Stimulated activated CD8-positive, alpha-beta memory T cell treated with anti-CD3 and anti-CD28 coated beads, Interleukin-12 subunit alpha, Interleukin-12 subunit beta, amount 100 ng/mL, for 24 hours (primary cell): ENCODE measurements around the gene GCDH.
"Not testable (repeated sequence)": the region's sequence is repeated elsewhere in the genome, so short reads cannot be mapped to it uniquely, and the experiment has no call there.

Experiments
- DNase-seq: peaks from one replicate; pipeline ENCODE4 v3.0.0-alpha.2; 2020; ENCODE audit errors: extremely low read depth

GCDH gene

DNA sequence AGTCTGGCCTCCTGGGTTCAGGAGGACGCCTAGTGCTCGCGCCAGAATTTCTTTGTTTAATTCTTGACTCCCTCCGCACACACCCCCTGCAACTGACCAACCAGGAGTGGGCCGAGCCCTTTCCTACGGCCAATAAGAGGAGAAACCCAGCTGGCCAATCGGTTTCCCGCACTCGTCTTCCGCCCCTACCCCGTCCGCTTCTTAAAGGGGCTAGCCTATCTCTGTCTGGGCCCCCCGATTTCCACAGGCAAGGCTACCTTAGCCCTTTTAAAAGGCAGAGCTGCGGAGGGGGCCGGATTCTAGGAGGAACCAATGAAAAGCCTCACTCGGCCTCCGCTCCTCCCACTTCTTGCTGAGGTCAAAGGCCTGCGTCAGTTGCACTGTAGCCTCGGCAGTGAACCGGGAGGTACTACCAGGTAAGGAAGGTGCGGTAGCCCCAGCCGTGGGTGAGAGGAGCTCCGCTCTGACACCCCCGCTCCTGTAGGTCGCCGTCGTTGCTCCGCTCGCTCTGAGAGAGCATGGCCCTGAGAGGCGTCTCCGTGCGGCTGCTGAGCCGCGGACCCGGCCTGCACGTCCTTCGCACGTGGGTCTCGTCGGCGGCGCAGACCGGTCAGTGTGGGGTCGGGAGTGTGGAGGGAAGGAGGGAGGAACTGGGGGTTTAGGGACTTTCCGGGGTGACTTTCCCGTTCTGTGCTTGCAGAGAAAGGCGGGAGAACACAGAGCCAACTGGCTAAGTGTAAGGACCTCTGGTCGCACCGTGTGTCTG, at the start of gene GCDH:
Gene GCDH, plus strand, starts transcription at position 374 of the 766 bp plus-strand sequence. Its CDS starts 145 bp downstream, at position 519.
- DNase-seq = peak; percentile 93

DNA sequence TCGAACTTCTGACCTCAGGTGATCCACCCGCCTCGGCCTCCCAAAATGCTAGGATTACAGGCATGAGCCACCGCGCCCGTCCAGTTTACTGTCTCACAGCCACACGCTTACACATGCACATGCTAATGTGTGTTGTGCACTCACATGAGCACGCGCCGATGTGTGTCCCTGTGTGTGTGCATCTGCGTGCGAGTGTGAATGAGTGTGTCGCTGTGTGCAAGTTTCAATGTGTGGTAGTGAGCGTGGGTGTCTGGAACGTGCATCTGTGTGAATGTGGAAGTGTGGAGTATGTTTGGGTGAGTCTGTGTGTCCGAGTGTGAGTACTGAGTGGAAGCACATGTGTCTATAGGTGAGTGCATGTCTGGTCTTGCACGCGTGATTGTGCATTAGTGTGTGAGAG, 48.4 kb upstream of the GCDH start:
- DNase-seq = no peak

DNA sequence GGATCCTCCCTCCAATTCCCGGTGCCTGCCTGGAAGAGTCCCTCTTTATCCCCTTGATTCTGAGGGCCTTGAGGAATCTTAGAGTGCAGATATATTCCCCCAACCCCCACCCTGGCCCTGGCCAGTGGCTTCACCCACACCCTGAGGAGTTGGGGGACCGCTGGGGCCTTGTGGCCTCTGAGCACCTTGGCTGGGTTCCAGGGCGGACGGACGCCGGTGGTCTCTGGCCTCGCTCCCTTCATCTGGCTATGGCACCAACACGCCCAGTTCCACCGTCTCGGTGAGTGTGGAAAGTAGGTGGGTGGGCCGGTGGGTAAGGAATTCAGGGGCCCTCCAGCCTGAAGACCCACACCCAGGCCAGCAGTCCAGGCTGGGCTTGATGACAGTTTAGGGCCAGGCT, 47.6 kb upstream of the GCDH start:
- DNase-seq = no peak

DNA sequence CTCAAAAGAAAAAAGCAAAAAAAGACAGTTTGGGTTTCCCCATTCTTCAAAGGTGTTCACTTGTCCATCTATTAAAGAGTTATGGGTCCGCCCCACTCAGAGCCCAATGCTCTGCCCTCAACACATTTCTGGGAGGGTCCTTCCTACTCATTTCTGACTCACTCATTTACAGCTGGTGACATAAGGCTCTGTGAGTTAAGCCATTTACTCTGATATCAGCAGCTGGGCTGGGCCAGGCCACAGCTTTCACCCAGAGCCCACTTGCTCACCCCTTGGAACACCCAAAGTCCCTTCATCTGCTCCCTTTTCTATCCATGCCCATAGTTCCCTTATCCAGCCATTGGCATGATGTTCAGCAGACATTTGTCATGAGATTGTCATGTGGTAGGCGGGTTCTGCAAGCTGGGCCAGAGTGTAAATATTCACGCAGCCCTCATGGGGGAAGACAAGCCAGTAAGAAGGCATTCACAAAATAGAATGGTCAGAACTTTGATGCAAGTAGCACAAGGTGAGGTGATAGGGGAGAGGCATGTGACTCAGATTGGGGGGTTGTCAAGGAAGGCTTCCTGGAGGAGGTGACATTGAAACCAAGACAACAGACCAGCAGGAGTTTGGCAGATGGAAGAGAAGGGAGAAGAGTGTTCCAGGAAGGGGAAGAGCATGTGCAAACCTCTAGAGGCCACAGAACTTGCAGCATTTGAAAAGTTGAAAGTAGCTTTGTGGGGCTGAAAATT, 46.8 kb upstream of the GCDH start:
- no peak for DNase-seq

DNA sequence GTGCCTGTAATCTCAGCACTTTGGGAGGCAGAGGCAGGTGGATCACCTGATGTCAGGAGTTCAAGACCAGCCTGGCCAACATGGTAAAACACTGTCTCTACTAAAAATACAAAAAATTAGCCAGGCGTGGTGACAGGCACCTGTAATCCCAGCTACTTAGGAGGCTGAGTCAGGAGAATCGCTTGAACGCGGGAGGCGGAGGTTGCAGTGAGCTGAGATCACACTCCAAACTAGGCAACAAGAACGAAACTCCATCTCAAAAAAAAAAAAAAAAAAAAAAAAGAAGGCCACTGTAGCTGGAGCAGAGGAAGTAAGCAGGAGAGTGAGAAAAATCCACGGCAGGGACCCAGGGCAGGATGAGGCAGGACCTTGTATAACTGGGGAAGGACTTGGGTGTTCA, 44.3 kb upstream of the GCDH start:
- not testable (repeated sequence) for DNase-seq

DNA sequence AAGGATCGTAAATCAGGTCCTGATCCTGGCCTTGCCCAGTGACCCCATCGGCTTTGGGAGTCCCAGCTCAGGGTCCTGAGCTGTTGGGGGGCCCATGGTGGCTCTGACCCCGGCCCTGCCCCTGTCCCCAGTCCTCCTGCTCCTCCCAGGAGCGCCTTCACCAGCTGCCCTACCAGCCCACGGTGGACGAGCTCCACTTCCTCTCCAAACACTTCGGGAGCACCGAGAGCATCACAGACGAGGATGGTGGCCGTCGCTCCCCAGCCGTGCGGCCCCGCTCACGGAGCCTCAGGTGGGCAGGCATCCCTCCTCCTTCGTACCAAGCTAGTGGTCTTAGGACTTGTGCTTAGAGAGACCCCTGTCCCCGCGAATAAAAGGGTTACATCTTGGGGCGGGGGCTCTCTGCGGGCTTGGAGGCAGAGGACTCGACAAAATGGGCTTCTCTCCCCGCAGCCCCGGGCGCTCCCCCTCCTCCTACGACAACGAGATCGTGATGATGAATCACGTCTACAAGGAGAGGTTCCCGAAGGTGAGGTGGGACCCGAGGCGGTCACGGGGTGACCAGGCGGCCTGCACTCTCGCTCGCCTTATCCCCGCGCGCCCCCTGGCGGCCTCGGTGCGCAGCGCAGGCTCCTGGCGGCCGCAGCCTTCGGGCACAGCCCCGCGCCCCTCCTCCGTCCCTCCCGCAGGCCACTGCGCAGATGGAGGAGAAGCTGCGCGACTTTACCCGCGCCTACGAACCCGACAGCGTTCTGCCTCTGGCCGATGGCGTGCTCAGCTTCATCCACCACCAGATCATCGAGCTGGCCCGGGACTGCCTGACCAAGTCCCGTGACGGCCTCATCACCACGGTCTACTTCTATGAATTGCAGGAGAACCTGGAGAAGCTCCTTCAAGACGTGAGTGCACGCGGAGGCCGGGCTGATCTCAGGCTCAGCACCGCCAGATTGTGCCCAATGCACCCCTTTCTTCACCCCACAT, 43.5 kb upstream of the GCDH start:
- peak; percentile 58 for DNase-seq

DNA sequence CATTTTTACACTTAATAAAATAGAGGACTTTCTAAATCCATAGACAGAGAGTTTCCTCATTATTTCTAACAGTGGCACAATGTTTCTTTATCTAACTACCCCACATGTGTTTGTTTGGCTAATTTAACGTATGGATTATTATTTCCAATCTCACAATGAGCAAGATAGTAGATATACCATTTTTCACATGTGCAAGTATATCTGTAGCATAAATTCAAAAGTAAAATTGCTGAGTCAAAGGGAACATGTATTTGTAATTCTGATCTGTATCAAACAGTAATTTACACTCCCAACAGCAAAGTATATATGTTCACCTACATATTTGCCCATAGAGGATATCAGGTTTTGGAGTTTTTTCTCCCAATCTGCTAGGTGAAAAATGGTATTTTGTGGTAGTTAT, 34.3 kb upstream of the GCDH start:
- no peak for DNase-seq

DNA sequence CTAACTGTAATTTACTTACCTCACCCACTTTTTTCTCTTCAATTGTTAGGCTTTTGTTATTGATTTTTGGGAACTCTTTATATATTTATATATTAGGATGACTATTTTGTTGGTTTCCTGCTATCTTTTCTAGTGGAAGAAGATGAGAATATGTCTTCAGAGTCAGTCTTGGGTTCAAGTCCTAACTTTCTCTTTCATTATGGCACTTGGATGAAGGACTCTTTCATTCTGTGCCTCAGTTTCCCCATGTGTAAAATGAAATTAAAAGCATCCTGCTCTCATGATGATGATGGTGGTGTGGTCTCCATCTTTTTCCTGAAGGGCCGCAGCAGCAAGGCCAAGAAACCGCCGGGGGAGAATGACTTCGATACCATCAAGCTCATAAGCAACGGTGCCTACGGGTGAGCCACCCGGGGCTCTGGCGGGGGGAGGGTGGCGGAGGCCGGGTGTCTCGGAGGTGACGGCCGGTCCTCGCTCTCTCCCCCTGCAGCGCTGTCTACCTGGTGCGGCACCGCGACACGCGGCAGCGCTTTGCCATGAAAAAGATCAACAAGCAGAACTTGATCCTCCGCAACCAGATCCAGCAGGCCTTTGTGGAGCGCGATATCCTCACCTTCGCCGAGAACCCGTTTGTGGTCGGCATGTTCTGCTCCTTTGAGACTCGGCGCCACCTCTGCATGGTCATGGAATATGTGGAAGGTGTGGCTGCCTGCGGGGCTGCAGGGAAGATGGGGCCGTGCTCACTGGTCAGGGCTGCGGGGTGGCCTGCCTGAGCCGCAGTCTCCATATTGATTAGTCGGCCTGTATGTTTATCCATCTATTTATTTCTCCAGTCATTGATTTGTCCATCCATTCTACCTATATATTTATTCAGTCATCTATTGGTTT, 32.7 kb upstream of the GCDH start:
- DNase-seq = no peak

DNA sequence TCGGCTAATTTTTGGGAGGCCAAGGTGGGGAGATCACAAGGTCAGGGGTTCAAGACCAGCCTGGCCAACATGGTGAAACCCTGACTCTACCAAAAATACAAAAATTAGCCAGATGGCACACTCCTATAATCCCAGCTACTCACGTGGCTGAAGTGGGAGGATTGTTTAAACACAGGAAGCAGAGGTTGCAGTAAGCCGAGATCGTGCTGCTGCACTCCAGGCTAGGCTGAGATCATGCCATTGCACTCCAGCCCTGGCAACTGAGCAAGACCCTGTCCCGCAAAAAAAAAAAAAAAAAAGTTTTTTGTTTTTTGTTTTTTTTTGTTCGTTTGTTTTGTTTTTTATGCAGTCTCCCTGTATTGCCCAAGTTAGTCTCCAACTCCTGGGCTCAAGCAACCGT, 31.4 kb upstream of the GCDH start:
- DNase-seq = no peak

DNA sequence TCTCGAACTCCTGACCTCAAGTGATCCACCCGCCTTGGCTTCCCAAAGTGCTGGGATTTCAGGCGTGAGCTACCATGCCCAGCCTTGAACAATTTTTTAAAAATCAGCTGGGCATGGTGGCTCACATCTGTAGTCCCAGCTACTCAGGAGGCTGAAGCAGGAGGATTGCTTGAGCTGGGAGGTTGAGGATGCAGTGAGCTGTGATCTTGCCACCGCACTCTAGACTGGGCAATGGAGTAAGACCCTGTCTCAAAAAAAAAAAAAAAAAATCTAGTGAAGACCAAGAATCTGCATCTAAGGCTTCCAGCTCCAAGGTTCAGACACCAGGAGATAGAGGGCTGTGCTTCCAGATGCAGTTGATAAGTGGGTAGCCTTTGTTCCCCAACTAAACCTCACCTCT, 26.8 kb upstream of the GCDH start:
- no peak for DNase-seq

DNA sequence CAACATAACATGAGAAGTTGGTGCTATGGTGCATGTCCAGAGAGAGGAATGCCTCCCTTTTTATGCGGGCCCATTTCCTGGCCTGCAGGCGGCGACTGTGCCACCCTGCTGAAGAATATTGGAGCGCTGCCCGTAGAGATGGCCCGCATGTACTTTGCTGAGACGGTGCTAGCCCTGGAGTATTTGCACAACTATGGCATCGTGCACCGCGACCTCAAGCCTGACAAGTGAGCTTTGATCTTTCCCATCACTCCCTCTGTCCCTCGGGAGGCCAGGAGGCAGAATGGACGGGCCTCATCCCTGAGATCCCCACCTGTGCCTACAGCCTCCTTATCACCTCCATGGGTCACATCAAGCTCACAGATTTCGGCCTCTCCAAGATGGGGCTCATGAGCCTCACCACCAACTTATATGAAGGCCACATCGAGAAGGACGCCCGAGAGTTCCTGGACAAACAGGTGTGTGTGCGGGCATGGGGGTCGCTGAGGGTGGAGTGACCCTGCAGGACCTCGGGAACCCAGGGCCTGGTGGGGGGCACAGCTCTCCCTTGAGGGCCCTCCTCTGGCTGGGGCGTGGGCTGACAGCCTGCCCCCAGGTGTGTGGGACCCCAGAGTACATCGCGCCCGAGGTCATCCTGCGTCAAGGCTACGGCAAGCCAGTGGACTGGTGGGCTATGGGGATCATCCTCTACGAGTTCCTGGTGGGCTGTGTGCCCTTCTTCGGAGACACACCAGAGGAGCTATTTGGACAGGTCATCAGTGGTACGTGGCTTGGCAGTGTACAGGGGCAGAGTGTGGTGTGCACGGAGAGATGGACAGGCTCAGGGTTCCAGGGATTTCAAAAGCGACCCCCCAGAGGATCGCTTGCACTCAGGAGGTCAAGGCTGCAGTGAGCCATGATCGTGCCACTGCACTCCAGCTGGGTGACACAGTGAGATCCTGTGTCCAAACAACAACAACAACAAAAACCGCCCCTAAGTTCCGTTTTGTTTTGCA, 25.9 kb upstream of the GCDH start:
- no peak for DNase-seq

DNA sequence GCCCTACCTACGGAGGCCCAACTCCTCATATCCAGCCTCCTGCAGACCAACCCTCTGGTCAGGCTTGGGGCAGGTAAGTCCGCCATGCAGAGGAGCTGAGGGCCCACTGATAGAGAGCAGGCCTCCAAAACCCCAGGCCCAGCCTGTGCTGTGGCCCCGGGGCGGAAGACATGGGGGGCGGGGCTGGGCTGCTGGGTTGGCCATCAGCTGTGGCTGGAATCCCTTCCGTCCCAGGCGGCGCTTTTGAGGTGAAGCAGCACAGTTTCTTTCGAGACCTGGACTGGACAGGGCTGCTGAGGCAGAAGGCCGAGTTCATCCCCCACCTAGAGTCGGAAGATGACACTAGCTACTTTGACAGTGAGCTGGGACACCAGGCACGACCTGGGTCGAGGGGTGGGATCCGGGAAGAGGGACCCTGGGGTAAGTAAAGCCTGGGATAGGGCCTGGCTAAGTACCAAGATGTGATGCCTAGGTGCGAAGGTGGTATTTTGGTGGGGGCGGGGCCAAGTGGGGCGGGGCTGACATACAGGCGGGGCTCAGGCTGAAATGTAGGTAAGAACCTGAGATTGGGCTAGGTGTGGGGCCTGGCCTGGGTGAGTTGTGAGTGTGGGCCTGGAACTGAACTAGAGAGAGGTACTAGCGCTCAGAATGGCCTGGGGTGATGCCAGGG, 25.1 kb upstream of the GCDH start:
- no peak for DNase-seq

DNA sequence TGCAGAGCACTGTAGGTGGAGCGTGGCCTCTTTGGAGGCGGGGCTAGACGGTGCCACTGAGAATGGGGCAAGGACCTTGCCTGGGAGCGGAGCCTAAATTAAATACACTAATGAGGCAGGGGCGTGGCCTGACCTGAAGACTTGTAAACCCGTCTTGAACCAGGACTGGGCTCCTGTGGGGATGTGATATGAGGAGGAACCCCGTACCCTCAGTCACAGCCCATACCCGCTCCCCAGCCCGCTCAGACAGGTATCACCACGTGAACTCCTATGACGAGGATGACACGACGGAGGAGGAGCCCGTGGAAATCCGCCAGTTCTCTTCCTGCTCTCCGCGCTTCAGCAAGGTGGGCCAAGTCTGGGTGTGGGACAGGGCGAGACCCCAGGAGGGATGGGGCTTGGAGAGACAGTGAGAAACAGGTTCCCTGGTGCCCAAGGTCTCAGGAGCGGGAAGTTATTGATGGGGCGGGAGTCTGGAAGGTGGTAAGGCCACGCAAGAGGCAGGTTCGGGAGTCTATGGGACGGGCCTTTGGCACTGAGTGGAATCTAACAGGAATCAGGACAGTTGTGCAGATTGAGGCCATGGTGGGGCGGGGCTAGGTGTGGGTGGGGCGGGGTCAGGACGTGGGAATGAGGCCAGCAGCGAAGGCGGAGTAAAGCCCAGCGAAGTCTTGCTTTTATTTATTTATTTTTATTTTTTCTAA, 24.4 kb upstream of the GCDH start:
- no peak for DNase-seq

DNA sequence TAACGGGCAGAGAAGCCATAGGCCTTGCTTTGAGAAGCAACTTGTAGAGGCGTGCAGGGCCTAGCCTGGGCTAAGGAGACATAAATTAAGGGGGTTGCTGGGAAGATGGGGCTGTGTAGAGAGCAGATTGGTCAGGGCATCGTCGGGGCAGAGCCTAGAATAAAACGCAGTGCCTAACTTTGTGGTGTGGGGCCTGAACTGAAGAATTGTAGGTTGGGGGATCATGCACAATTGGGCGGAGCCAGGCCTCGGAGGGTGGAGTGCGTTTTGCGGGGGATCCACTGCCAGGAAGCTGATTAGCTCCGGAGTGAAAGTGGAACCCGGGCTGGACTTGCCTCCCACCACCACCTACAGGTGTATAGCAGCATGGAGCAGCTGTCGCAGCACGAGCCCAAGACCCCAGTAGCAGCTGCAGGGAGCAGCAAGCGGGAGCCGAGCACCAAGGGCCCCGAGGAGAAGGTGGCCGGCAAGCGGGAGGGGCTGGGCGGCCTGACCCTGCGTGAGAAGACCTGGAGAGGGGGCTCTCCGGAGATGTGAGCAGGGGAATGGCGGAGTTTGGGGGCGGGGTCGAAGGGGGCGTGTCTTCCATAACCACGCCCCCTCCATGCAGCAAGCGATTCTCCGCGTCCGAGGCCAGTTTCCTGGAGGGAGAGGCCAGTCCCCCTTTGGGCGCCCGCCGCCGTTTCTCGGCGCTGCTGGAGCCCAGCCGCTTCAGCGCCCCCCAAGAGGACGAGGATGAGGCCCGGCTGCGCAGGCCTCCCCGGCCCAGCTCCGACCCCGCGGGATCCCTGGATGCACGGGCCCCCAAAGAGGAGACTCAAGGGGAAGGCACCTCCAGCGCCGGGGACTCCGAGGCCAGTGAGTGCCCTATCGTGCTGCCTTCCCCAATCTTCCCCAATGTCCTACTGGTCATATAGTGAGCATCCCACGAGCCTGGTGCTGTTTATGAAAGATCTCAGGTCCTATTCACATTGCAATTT, 23.6 kb upstream of the GCDH start:
- DNase-seq = no peak

DNA sequence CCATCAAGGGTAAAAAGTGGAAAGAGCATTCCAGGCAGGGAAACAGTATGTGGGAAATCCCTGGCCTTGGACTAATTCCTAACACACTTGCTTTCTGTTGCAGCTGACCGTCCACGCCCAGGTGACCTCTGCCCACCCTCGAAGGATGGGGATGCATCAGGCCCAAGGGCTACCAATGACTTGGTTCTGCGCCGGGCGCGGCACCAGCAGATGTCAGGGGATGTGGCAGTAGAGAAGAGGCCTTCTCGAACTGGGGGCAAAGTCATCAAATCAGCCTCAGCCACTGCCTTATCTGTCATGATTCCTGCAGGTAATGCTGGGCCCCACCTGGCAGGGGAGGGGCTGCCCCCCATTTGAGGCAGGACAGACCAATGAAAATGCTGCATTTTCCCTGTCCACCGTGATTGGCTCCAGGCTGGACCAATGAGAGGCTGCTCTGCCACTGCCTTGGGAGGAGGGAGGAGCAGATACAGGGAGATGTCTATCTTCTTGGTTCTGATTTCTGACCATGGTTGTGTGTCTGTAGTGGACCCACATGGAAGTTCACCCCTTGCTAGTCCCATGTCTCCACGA, 22.3 kb upstream of the GCDH start:
- no peak for DNase-seq

DNA sequence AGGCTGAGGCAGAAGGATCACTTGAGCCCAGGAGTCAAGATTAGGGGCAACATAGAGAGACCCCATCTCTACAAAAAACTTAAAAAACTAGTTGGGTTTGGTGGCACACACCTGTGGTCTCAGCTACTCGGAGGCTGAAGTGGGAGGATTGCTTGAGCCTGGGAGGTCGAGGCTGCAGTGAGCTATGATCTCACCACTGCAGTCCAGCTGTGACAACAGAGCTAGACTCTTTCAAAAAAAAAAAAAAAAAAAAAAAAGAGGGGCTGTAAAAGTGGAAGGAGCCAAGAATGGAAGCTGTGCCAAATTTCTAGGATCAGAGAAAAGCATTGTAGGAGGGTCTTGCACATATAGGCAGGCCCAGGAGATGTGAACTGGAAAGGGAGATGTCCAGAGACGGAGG, 19.3 kb upstream of the GCDH start:
- no peak for DNase-seq

DNA sequence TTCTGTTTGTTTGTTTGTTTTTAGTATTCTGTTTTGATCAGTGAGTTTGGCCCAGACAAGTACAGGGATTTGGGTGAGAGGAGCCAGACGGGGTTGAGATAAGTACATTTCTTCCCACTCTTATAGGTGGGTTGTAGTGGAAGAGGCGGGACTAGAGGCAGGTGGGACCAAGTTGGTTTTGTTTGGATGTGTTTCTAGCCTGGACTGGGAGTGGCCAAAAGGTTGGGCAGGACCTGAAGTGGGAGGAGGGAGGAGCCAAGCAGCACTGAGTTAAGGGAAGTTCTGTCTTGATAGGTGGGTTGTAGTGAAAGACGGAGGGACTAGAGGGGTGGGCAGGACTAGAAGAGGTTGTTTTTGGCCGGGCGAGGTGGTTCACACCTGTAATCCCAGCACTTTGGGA, 18.7 kb upstream of the GCDH start:
- no peak for DNase-seq
